Measurements from ENCODE around the gene MLLT3.

DNA sequence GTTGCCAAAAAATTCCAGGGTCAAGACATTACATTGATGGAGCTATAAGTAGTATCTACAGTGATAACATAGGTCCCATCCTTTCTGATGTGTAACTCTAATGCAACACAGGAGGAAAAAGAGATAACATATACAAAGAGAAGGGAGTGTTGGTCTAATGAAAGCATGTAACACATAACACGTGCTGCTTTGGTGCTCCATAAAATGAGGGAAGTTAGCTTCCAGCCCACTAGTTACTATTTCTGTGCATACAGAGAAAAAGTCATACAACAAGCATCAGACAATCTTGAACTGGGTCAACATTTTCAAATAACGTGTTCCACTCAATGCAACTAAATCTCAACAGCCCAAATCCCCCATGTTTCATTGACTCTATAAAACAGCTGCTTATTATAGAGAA is 11.7 kb downstream of the MLLT3 start:
- no peak for TF ChIP-seq EP300 (IDR thresholded peaks at IDR 0.05)
- TF ChIP-seq, protein P1, sequence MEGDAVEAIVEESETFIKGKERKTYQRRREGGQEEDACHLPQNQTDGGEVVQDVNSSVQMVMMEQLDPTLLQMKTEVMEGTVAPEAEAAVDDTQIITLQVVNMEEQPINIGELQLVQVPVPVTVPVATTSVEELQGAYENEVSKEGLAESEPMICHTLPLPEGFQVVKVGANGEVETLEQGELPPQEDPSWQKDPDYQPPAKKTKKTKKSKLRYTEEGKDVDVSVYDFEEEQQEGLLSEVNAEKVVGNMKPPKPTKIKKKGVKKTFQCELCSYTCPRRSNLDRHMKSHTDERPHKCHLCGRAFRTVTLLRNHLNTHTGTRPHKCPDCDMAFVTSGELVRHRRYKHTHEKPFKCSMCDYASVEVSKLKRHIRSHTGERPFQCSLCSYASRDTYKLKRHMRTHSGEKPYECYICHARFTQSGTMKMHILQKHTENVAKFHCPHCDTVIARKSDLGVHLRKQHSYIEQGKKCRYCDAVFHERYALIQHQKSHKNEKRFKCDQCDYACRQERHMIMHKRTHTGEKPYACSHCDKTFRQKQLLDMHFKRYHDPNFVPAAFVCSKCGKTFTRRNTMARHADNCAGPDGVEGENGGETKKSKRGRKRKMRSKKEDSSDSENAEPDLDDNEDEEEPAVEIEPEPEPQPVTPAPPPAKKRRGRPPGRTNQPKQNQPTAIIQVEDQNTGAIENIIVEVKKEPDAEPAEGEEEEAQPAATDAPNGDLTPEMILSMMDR (IDR thresholded peaks at IDR 0.05), result no peak
